Stimulated activated naive CD8-positive, alpha-beta T cell treated with anti-CD3 and anti-CD28 coated beads, Interleukin-15, amount 100 ng/mL, for 72 hours (primary cell): ENCODE data around the gene OR2D3.
"Not testable (repeated sequence)": the region's sequence is repeated elsewhere in the genome, so short reads cannot be mapped to it uniquely, and the experiment has no call there.

Experiments used
- ATAC-seq: fragments of 150-1000 bp; cut with Tn5 transposase; 2 replicates; pipeline ENCODE4 v1.10.0; 2021; ENCODE audit warnings: mild to moderate bottlenecking, moderate library complexity
- DNase-seq, 2 donors: peaks; one replicate each; pipeline ENCODE4 v3.0.0; 2021 to 2022
- H3K27ac Mint-ChIP-seq, 2 donors: one replicate each; pipeline ENCODE4 v1.8.0; 2022; ENCODE audit warnings: mild to moderate bottlenecking in 2 of 2, mixed read lengths in 2 of 2, moderate library complexity in 2 of 2
- H3K27me3 Mint-ChIP-seq: one replicate; pipeline ENCODE4 v1.8.0; 2022; ENCODE audit warnings: mixed read lengths
- H3K4me1 Mint-ChIP-seq: one replicate; pipeline ENCODE4 v1.8.0; 2022; ENCODE audit warnings: mild to moderate bottlenecking, mixed read lengths
- H3K4me3 Mint-ChIP-seq, 2 donors: one replicate each; pipeline ENCODE4 v1.8.0; 2022; ENCODE audit warnings: mild to moderate bottlenecking in 2 of 2, mixed read lengths in 2 of 2, moderate library complexity in 1 of 2
- H3K9me3 Mint-ChIP-seq, 2 donors: one replicate each; pipeline ENCODE4 v1.8.0; 2022; ENCODE audit warnings: mixed read lengths in 2 of 2

The OR2D3 gene

GRCh38 chr11:6969854-6970253 is 49.1 kb downstream of the OR2D3 start:
- H3K27me3 Mint-ChIP-seq, H3K9me3 Mint-ChIP-seq, H3K4me3 Mint-ChIP-seq, DNase-seq, H3K27ac Mint-ChIP-seq, H3K4me1 Mint-ChIP-seq, ATAC-seq: not testable (repeated sequence)
